OCI-LY7 (cell line): ENCODE data around the gene PODXL2. TPM values are rescaled to one million over a fixed set of nuclear protein-coding genes. Genes with fewer than 3 reads are reported as not detected.

Source experiments
- BruUV-seq: library from RNA; stranded (reverse); fragments of 400-500 nt; replicated peaks from 2 replicates; lab custom pipeline; 2021; lab: Mats Ljungman, UMichigan
- CTCF ChIA-PET: fragments of 300-600 bp; sonication (Branson Sonifier 250); formaldehyde crosslinking; loops from one replicate; lab custom pipeline; 2022; ENCODE audit warnings: antibody characterized with exemption; ENCODE audit not compliant: unreplicated experiment; lab: Charles Lee
- POLR2A ChIA-PET: fragments of 300-600 bp; sonication (Branson Sonifier 250); formaldehyde crosslinking; loops from one replicate; lab custom pipeline; 2022; ENCODE audit warnings: antibody characterized with exemption; lab: Charles Lee
- DNase-seq: peaks from one replicate; pipeline ENCODE4 v3.0.0-alpha.2; 2015; ENCODE audit warnings: low spot score
- H2AFZ ChIP-seq: fragments of 200-600 bp; sonication (generic), shearing (Covaris generic); 2 replicates; pipeline ENCODE4 v1.6.1; 2014; ENCODE audit warnings: mild to moderate bottlenecking, antibody characterized with exemption, low read length, moderate library complexity
- H3K27ac ChIP-seq: fragments of 200-600 bp; sonication (generic); 2 replicates; pipeline ENCODE4 v1.5.1; 2014; ENCODE audit warnings: mixed run types, low read depth, mild to moderate bottlenecking, moderate library complexity, low read length, inconsistent platforms; ENCODE audit not compliant: poor library complexity, severe bottlenecking
- H3K36me3 ChIP-seq: fragments of 200-600 bp; sonication (generic); 2 replicates; pipeline ENCODE4 v1.6.1; 2014; ENCODE audit warnings: mild to moderate bottlenecking, antibody characterized with exemption, low read length, moderate library complexity, mixed read lengths; ENCODE audit not compliant: insufficient read depth
- H3K4me1 ChIP-seq: fragments of 200-600 bp; sonication (generic); 2 replicates; pipeline ENCODE4 v1.5.1; 2014; ENCODE audit warnings: mild to moderate bottlenecking, low read length; ENCODE audit not compliant: insufficient read depth, poor library complexity, severe bottlenecking
- H3K4me2 ChIP-seq: fragments of 200-600 bp; sonication (generic); 2 replicates; pipeline ENCODE4 v1.6.1; 2014; ENCODE audit warnings: mild to moderate bottlenecking, low read length
- H3K4me3 ChIP-seq: fragments of 200-600 bp; sonication (generic); 2 replicates; pipeline ENCODE4 v1.5.1; 2014; ENCODE audit warnings: mild to moderate bottlenecking, low read depth, low read length; ENCODE audit not compliant: poor library complexity, severe bottlenecking
- H3K79me2 ChIP-seq: fragments of 200-600 bp; sonication (generic); 2 replicates; pipeline ENCODE4 v1.6.1; 2016; ENCODE audit warnings: low read depth, mild to moderate bottlenecking, low read length, moderate library complexity, mixed read lengths; ENCODE audit not compliant: insufficient read depth
- H3K9me2 ChIP-seq: fragments of 200-600 bp; sonication (generic); 2 replicates; pipeline ENCODE4 v1.6.1; 2016; ENCODE audit warnings: mild to moderate bottlenecking, low read length, mixed read lengths; ENCODE audit not compliant: insufficient read depth
- H3K9me3 ChIP-seq: fragments of 200-600 bp; sonication (generic); 2 replicates; pipeline ENCODE4 v1.6.1; 2014; ENCODE audit warnings: mild to moderate bottlenecking, mixed run types, low read length, mixed read lengths
- H4K20me1 ChIP-seq: fragments of 200-600 bp; sonication (generic); 2 replicates; pipeline ENCODE4 v1.6.1; 2014; ENCODE audit warnings: mild to moderate bottlenecking, antibody characterized with exemption, low read length, moderate library complexity, mixed read lengths; ENCODE audit not compliant: insufficient read depth
- CTCF ChIP-seq: fragments of 200-600 bp; sonication (generic); conservative IDR thresholded peaks from 2 replicates; pipeline ENCODE4 v1.5.1; 2014; ENCODE audit warnings: mild to moderate bottlenecking, antibody characterized with exemption, low read length, moderate library complexity, mixed read lengths
- EZH2phosphoT487 ChIP-seq: fragments of 200-600 bp; sonication (generic); IDR thresholded peaks from 2 replicates; pipeline ENCODE4 v1.6.1; 2018; ENCODE audit warnings: low read depth, borderline replicate concordance, mild to moderate bottlenecking, mixed run types, antibody characterized with exemption, low read length, moderate library complexity, mixed read lengths
- intact Hi-C: fragments of 100-400 bp; cut with micrococcal nuclease; formaldehyde crosslinking; loops from one replicate; pipeline ENCODE4 v1.10.0; 2022; ENCODE audit not compliant: unreplicated experiment
- total RNA-seq, 2 experiments: library from RNA; depleted of rRNA in 1 of 2; stranded (reverse); fragments of >200 nt in 1 of 2; shearing (Covaris generic) in 1 of 2; gene quantifications; 2 replicates each; pipeline ENCODE4 v1.2.3, GENCODE V29; 2014 to 2022

PODXL2 gene
- total RNA-seq, 2 experiments from 2014 or later = 16.1 to 29.4 TPM

GRCh38 chr3:127660621-127661251, 31.8 kb downstream of the PODXL2 start:
- DNase-seq = no peak
- Histone ChIP-seq H3K27ac (no peak overlapping the region), H3K4me2 (no peak overlapping the region), H3K36me3 (peaks cover 12% of the 10 kb centered on the region; the same call in 1 of the 2 replicates), H3K9me3 (no peaks in the 10 kb centered on the region), H4K20me1 (no peaks in the 10 kb centered on the region), H2AFZ (no peak overlapping the region), H3K4me1 (no peaks in the 10 kb centered on the region), H3K4me3 (no peak overlapping the region), H3K9me2 (no peaks in the 10 kb centered on the region), H3K79me2 (no peaks in the 10 kb centered on the region)
- intact Hi-C loops = no loop called here
- ChIA-PET CTCF (no interaction called here), POLR2A (interaction anchor here (0.6 kb wide), 1 partner anchor 14 kb away, joined by 3 read pairs; no protein-coding TSS in a partner anchor)
- BruUV-seq = no TSS peak
- TF ChIP-seq EZH2phosphoT487 (no peak), CTCF (no peak)

- Histone ChIP-seq H3K4me2 (no peak overlapping the region), H3K36me3 (peaks cover 18% of the 10 kb centered on the region; the same call in 1 of the 2 replicates), H3K4me3 (no peak overlapping the region), H3K4me1 (no peaks in the 10 kb centered on the region), H4K20me1 (no peaks in the 10 kb centered on the region), H3K9me2 (no peaks in the 10 kb centered on the region), H3K27ac (no peak overlapping the region), H2AFZ (no peak overlapping the region), H3K79me2 (no peaks in the 10 kb centered on the region), H3K9me3 (no peaks in the 10 kb centered on the region)
- POLR2A ChIA-PET = no interaction called here
- TF ChIP-seq CTCF = no peak
- no peak for TF ChIP-seq EZH2phosphoT487
- CTCF ChIA-PET = interaction anchor here (1.0 kb wide), 1 partner anchor 174 kb away, joined by 3 read pairs; no protein-coding TSS in a partner anchor
- no peak for DNase-seq
- BruUV-seq = no TSS peak
- intact Hi-C loops = no loop called here
These were observed 32.6 kb downstream of the PODXL2 start for GRCh38 chr3:127661600-127661999.

GRCh38 chr3:127662001-127662469, 33.0 kb downstream of the PODXL2 start:
- Histone ChIP-seq H3K79me2 (no peaks in the 10 kb centered on the region), H3K4me1 (no peaks in the 10 kb centered on the region), H3K4me2 (no peak overlapping the region), H3K36me3 (peaks cover 18% of the 10 kb centered on the region; the same call in 1 of the 2 replicates), H3K4me3 (no peak overlapping the region), H3K27ac (no peak overlapping the region), H4K20me1 (no peaks in the 10 kb centered on the region), H3K9me3 (no peaks in the 10 kb centered on the region), H3K9me2 (no peaks in the 10 kb centered on the region), H2AFZ (no peak overlapping the region)
- DNase-seq = no peak
- ChIA-PET POLR2A (no interaction called here), CTCF (interaction anchor here (1.0 kb wide), 1 partner anchor 174 kb away, joined by 3 read pairs; no protein-coding TSS in a partner anchor)
- TF ChIP-seq EZH2phosphoT487 (no peak), CTCF (no peak)
- intact Hi-C loops = no loop called here
- no TSS peak for BruUV-seq
